Sciatic nerve (tissue), 2 donors: ENCODE data around the gene BIRC5. TPM values are rescaled to one million over a fixed set of nuclear protein-coding genes. Genes with fewer than 3 reads are reported as not detected.
"Not testable (repeated sequence)": the region's sequence is repeated elsewhere in the genome, so short reads cannot be mapped to it uniquely, and the experiment has no call there.

Experiments used
- ATAC-seq: fragments of 200-7000 bp; cut with Tn5 transposase; one replicate; pipeline ENCODE4 v1.9.1; 2020; ENCODE audit warnings: mild to moderate bottlenecking, moderate library complexity
- DNase-seq: peaks from one replicate; pipeline ENCODE4 v3.0.0-alpha.2; 2020; ENCODE audit warnings: low spot score
- intact Hi-C: fragments of 100-400 bp; cut with DNase I; formaldehyde crosslinking; loops from one replicate; pipeline ENCODE4 v1.14.2; 2022
- total RNA-seq: library from RNA; stranded (reverse); fragmentation: NEBNext Ultra II Directional; extraction: Animal tissue kit (Norgen Biotek cat#: 25700); gene quantifications from one replicate; pipeline ENCODE4 v1.2.1, GENCODE V29; 2021
- donor health status: DM: no; HTN: no; CAD: no.
- donor health status: DM: no; HTN: no; CAD: no.

Gene BIRC5
- 1.4 TPM for total RNA-seq

- DNase-seq (peak; percentile 93), ATAC-seq (peak; percentile 100)
- intact Hi-C loops = no loop called here
These were observed at the start of gene BIRC5 for GRCh38 chr17:78214016-78214705. BIRC5 (plus strand) TSS chr17:78214253; CDS start chr17:78214317, 64 bp downstream.

- intact Hi-C loops = no loop called here
- DNase-seq = no peak
- ATAC-seq = no peak
These were observed 49.1 kb upstream of the BIRC5 start for GRCh38 chr17:78164748-78165607.

GRCh38 chr17:78166416-78166815 is 47.6 kb upstream of the BIRC5 start:
- intact Hi-C loops = no loop called here
- ATAC-seq (no peak), DNase-seq (no peak)

- ATAC-seq (peak; percentile 59), DNase-seq (peak; percentile 88)
- intact Hi-C loops = no loop called here
These were observed 45.7 kb upstream of the BIRC5 start, which contains the start of gene SYNGR2 for GRCh38 chr17:78168242-78168902. SYNGR2 (plus strand) TSS chr17:78168581; CDS start chr17:78168617, 36 bp downstream.

- peak; percentile 19 for ATAC-seq
- intact Hi-C loops = no loop called here
- DNase-seq = no peak
These were observed 44.9 kb upstream of the BIRC5 start for GRCh38 chr17:78168903-78169793.

- intact Hi-C loops = no loop called here
- DNase-seq (no peak), ATAC-seq (no peak)
These were observed 43.1 kb upstream of the BIRC5 start for GRCh38 chr17:78170692-78171590.

- DNase-seq, intact Hi-C loops, ATAC-seq: not testable (repeated sequence)
These were observed 42.3 kb upstream of the BIRC5 start for GRCh38 chr17:78171591-78172248.

- ATAC-seq (peak; percentile 28), DNase-seq (no peak)
- intact Hi-C loops = no loop called here
These were observed 41.6 kb upstream of the BIRC5 start for GRCh38 chr17:78172249-78173051.

GRCh38 chr17:78173097-78173715 is 40.8 kb upstream of the BIRC5 start:
- intact Hi-C loops = no loop called here
- DNase-seq = no peak
- peak; percentile 43 for ATAC-seq

GRCh38 chr17:78174346-78174869 is 39.6 kb upstream of the BIRC5 start:
- intact Hi-C loops = no loop called here
- peak; percentile 58 for ATAC-seq

GRCh38 chr17:78174870-78175642 is 39.0 kb upstream of the BIRC5 start:
- ATAC-seq = no peak
- intact Hi-C loops = loop anchor here (5.0 kb wide), 1 partner anchor 63 kb away; no protein-coding TSS in a partner anchor
- DNase-seq = no peak

More at GRCh38 chr17:78174346-78174869, 39.6 kb upstream of the BIRC5 start:
- peak; percentile 82 for DNase-seq

- DNase-seq = no peak
- intact Hi-C loops = loop anchor here (5.0 kb wide), 1 partner anchor 63 kb away; no protein-coding TSS in a partner anchor
- no peak for ATAC-seq
These were observed 38.4 kb upstream of the BIRC5 start for GRCh38 chr17:78175643-78175981.

- peak; percentile 34 for ATAC-seq
- intact Hi-C loops = loop anchor here (5.0 kb wide), 1 partner anchor 64 kb away; no protein-coding TSS in a partner anchor
These were observed 37.5 kb upstream of the BIRC5 start for GRCh38 chr17:78176548-78177025.

GRCh38 chr17:78179372-78179771 is 34.7 kb upstream of the BIRC5 start:
- intact Hi-C loops = loop anchor here (5.0 kb wide), 1 partner anchor 67 kb away; no protein-coding TSS in a partner anchor
- peak; percentile 47 for ATAC-seq
- DNase-seq = no peak

More at GRCh38 chr17:78176548-78177025, 37.5 kb upstream of the BIRC5 start:
- peak; percentile 83 for DNase-seq
